Neural cell (in vitro differentiated cells): ENCODE results near the gene ZC4H2.

Source experiments
- CTCF ChIP-seq: fragments of 450-650 bp; IDR thresholded peaks from 2 replicates; pipeline ENCODE4 v1.5.1; 2014; ENCODE audit warnings: antibody characterized with exemption, mild to moderate bottlenecking, moderate library complexity; ENCODE audit not compliant: poor library complexity, severe bottlenecking
- EZH2 ChIP-seq: fragments of 200-600, 300-800 bp; shearing (Covaris generic), sonication (generic); IDR thresholded peaks from 2 replicates; pipeline ENCODE4 v1.6.1; 2014; ENCODE audit warnings: antibody characterized with exemption, low read length, borderline replicate concordance, mild to moderate bottlenecking; ENCODE audit not compliant: insufficient read depth, poor library complexity, severe bottlenecking
- REST ChIP-seq: IDR thresholded peaks from 2 replicates; pipeline ENCODE4 v1.6.1; 2012; ENCODE audit warnings: borderline replicate concordance
- SMC3 ChIP-seq: fragments of 450-650 bp; conservative IDR thresholded peaks from 2 replicates; pipeline ENCODE4 v1.6.1; 2014; ENCODE audit warnings: antibody characterized with exemption, mild to moderate bottlenecking, moderate library complexity; ENCODE audit not compliant: poor library complexity

DNA sequence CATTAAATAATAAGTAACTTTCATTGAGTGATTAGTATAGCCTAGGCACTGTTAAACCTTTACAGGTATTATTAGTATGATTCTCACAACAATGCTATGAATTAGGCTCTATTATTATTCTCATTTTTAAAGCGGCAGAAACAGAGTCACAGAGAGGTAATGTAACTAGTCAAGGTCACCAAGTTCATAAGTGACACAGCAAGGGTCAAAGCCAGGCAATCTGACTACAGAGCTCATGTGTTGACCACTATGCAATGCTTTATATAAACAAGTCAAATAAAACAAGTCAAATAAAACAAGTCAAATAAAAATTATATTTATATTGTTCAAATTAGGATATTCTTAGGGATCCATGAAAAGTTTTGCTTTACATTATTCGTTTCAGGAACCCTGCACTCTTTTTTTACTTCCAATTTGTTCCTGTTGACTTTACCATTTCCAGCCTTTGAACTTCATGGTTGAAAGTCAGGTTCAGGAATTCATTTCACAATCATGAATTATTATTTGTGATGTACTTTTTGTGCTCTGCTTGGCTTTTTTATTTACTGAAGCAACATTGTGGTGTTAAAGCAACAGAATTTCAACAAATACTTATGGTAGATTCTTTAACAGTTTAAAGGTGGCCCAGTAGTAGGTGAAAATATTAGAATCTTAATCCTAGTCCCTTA, 18.0 kb upstream of the ZC4H2 start:
- TF ChIP-seq REST (no peak), EZH2 (no peak), CTCF (no peak), SMC3 (no peak)
